NCI-H82 treated with DMSO at 0.1 percent for 48 hours (cell line): ENCODE data around the gene IKZF2.

ENCODE experiments used
- DNase-seq: peaks from one replicate; lab custom pipeline; 2025; ENCODE audit not compliant: unreplicated experiment; lab: John Stamatoyannopoulos, UW

Gene IKZF2

DNA sequence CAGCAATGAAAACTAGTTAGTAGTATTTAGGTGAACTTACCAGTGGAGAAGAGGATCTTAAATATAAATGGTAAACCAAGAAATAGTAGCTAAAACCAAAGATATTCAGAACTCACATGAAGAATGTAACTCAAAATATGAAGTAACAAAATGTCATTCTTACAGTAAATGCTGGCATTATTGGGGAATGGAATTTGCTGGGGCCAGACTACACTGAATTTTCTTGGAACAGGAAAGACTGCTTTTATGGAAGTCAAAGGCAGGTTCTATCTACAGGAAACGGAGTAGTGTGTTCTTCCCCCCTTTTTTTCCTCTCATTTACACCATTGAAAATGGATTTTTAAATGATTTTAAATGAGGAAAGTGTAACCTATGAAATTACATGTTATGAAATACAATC lies 188.7 kb downstream of the IKZF2 start:
- no peak for DNase-seq

DNA sequence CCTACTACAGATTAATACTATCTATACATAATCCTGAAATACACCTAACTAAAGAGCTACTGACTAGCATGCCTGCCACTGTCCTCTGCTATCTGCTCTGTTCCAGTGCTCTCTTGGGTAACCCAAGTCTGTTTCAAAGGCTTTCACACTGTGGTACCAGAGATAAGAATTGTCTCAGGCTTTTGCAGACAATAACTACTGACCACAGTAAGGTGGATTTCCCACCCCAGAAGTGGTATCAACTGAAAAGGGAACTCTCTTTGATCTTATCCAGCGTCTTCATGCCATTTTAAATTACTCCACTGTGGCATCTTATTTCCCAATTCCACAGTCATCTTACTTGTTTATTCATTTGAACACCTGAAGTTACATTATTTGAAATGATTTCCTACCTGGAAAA lies 190.2 kb downstream of the IKZF2 start:
- DNase-seq: no peak

DNA sequence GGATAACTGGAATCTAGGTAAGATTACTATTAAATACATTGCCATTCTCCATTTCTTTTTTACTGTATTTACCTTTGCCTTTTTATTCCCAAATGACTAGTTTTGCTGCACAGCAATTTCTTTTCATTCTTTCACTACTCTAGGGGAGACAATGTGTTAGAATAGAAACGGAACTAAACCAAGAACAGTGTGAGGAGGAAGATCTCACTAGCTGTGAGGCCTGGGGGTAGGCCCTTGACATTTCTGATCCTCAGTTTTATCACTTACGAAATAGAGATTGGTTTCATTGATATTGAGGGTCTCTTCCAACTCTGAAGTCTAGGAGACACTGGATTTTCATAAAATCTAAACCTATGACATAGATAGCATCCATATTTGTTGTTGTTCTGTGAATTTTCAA lies 191.1 kb downstream of the IKZF2 start:
- no peak for DNase-seq

DNA sequence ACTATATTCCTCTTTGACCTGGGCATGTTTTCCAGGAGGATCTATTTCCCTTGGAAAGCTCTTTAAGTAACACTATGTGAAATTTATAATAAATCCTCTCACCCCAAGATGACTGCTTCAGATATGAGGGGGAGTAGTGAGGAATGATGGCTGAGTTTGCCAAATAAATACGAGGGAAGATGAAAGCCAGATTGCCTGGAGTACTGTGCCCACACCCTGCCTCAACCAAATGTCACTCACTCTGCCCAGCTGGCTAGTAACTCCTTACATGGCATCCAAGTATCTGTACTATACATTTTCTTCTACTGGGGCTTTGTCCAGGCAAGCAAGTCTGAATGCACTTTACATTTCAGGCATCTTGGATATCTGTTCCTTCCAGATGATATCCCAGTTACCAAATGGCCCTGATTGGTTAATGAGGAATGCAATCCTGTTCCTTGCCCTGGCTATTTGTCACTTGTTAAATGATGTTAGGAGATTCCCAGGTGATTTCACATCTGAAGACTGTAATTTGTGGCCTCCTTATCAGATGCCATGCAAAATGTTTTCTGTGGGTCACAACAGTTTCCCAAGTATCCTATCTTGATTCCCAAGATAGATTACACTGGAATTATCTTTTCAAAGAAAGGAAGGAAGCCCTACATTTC lies 191.8 kb downstream of the IKZF2 start:
- no peak for DNase-seq

DNA sequence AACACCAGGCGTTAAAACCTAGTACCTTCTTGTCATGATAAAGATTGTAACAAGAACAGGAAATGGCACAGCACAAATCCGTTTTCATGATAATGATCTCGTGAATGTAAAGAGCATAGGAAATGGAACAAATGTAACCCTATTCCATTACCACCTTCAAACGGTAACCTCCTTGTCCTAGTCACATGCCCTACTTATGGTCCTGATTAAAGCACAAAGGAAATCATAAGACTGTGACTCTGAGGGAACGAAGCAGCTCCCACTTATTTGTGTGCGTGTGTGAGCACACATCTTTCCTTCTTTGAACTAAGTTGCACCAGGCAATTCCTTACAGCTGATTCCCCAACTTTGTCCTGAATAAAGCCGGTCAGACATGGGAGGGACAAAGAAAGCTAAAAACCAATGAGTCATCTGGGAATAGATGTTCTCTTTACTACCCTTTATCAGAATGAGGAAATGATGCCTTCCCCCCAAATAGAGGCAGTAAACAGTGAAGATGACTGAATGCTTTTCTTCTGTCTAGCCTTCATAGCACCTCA lies 192.6 kb downstream of the IKZF2 start:
- no peak for DNase-seq

DNA sequence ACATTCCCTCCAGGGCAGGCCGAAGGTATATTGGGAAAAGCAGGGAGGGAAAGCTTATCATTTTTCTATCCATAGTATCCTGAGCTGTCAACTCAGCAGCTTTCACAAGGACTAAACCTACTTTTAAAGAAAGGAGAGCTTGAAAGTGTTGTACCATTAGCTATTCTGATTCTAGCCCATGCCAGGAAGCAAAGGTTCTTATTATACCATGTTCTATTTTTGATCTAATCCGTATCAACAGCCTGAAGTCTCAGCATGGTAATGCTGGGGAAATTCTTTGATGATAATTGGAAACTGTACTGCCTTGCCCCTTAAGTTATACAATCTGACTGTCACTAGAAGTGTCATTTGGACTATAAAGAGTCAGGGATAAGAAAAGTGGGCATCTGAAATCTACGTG lies 193.3 kb downstream of the IKZF2 start:
- DNase-seq: no peak

DNA sequence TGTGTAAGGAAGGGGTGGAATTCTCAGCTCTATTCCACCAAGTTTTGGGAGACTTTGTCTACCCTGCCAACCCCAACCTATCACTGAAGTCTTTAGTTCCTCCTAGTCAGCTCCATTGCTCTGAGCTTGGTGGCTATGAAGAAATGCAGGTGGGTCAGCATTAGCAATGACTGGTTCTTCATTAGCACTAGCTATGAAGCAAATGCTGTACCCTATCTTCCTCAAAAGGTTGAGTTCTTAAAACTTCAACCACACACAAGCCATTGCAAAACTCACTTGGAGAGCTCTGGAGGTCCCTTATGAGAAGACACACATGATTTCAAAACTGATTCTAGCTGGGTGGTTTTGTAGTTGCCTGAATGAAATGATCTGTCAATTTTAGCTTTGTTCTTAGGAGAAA lies 193.8 kb downstream of the IKZF2 start:
- no peak for DNase-seq

DNA sequence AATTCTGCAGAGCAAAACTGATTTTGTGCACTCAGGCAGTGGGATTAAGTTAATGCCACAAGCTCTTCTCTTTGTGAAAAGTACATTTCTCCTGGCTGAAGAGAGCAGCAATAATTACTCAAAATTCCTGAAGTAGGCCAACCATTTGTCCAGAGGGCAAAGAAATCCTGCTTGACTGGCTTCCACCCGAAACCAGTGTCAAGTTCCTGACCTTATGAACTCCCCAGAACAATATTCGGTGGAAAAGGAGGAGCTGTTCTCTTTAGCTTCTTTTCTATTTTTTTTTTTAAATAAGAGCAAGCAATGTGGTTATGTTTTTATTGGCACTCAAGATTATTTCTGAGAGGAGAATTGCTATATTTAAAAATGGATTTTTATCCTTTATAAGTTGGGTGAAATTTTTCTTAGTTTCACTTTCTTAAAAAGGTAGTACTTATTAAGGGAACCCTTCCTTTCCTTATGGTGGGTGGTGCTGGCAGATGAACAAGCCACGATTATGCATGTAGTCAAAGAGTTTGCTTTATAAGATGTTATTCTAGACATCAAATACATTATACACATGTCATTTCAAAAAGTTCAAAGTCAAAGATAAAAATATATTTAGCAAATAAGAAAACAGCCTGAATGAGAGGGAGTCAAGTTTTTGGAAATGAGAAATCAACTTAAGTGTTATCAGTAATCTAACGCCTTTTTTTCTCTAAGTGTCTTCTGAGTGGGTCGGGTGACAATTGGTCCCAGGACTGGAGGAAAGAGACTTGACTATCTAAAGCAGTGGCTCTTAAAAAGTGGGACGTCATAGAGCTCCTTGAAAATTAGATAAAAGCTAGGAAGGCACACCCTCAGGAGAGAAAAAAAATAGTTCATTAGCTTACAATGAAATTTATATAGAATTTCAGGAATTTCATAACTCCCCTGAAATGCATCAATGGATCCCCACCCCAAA lies 194.5 kb downstream of the IKZF2 start:
- no peak for DNase-seq

DNA sequence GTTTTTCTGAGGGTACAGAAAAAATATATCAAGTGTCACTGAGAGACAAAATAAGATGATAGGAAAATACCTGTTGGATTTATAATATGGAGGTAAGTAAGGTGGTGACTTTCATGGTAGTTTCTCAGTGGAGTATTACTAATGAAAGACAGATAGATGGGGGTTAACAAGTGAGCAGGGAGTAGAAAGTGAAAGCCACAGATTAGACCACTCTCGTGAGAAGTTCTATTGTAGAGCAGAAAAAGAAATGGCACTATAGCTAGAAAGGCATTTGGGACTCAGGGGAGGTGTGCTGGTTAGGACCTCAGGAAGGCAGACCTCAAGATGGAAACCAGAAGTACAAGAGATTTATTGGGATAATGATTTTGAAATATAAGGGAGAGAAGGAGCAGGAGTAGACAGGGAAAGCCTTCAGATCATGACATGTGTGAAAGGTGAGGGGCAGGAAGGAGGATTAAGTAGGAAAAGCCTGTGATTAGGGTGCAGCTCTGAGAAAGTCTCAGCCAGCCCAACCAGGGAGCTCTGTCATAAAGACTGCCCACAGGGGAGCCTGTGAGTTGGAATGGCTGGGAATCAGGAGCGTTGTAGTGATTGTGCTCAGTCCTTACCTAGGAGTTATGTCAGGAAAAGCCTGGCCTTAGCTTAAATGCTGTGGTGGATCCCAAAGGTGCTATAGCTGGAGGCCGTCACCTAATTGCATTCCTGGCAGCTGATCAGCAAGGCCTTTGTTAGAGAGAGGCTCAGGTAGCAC lies 198.1 kb downstream of the IKZF2 start:
- no peak for DNase-seq

DNA sequence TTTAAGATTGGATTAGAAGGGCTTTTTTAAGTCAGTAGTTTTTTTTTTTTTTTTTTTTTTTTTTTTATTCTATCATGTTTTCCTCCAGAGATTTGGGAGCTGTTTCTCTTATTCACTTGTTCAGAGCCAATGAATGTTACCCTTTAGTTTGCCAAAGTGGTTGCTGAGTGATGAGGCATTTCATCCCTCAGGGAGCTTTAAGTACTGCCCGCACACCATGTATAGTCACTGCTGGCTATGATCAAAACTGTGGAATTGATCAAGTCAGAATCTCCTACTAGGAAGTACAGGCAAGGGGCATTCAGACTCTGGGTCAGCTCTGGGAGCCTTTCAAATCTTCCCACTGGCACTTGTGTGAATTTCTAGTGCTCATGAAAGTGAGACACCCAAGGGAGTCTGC lies 201.6 kb downstream of the IKZF2 start:
- no peak for DNase-seq
